Endothelial cell of umbilical vein (primary cell): ENCODE results near the gene PRSS57. TPM values are rescaled to one million over a fixed set of nuclear protein-coding genes. Genes with fewer than 3 reads are reported as not detected.

ENCODE experiments used
- BruUV-seq: library from RNA; stranded (reverse); fragments of 400-500 nt; replicated peaks from 2 replicates; lab custom pipeline; 2021; lab: Mats Ljungman, UMichigan
- CTCF ChIA-PET: fragments of 300-600, 350-600 bp; sonication (Branson Sonifier 250); formaldehyde crosslinking; loops from one replicate; lab custom pipeline; 2021; ENCODE audit warnings: antibody characterized with exemption, inconsistent platforms; lab: Charles Lee
- POLR2A ChIA-PET: fragments of 300-600, 350-600 bp; sonication (Branson Sonifier 250); formaldehyde crosslinking; loops from one replicate; lab custom pipeline; 2021; ENCODE audit warnings: antibody characterized with exemption, inconsistent platforms; lab: Charles Lee
- DNase-seq: peaks from one replicate; pipeline ENCODE4 v3.0.0-alpha.2; 2011; ENCODE audit warnings: low read depth, low spot score
- FAIRE-seq: peaks from 2 replicates; lab custom pipeline; 2011; peaks lifted over from hg19 to GRCh38; lab: Jason Lieb, UNC
- H2AFZ ChIP-seq: 2 replicates; pipeline ENCODE4 v1.6.0; 2012; ENCODE audit warnings: low read depth, low read length, control low read depth, inconsistent platforms
- H3K27ac ChIP-seq: 2 replicates; pipeline ENCODE4 v1.5.1; 2011; ENCODE audit warnings: low read depth, mild to moderate bottlenecking, control low read depth, low read length, moderate library complexity; ENCODE audit not compliant: insufficient read depth
- H3K27me3 ChIP-seq, 2 experiments: 2 replicates each; pipeline versions ENCODE4 v1.6.0 to v1.6.1; 2011; ENCODE audit warnings: low read length in 2 of 2, mixed read lengths in 1 of 2; ENCODE audit not compliant: control insufficient read depth in 2 of 2, insufficient read depth in 2 of 2
- H3K36me3 ChIP-seq, 2 experiments: 2 replicates in 1 of 2; 3 replicates in 1 of 2; pipeline ENCODE4 v1.5.1; 2011; ENCODE audit warnings: low read length in 2 of 2, mild to moderate bottlenecking in 1 of 2, moderate library complexity in 1 of 2; ENCODE audit not compliant: control insufficient read depth in 2 of 2, insufficient read depth in 2 of 2; ENCODE audit errors: extremely low read depth in 1 of 2
- H3K4me1 ChIP-seq: 3 replicates; pipeline ENCODE4 v1.5.1; 2011; ENCODE audit warnings: mild to moderate bottlenecking, low read length; ENCODE audit not compliant: control insufficient read depth, insufficient read depth; ENCODE audit errors: extremely low read depth
- H3K4me2 ChIP-seq: 2 replicates; pipeline ENCODE4 v1.6.1; 2011; ENCODE audit warnings: low read length, control low read depth, mixed read lengths; ENCODE audit not compliant: insufficient read depth
- H3K4me3 ChIP-seq, 3 experiments: fragments of 200-600 bp in 1 of 3; sonication (generic), shearing (Covaris generic) in 1 of 3; replicated peaks in 1 of 3; 2 replicates each; pipeline ENCODE4 v1.5.1; 2011 to 2016; ENCODE audit warnings: control low read depth in 3 of 3, low read length in 3 of 3, mild to moderate bottlenecking in 2 of 3, inconsistent platforms in 1 of 3, low read depth in 1 of 3, moderate library complexity in 1 of 3; ENCODE audit not compliant: insufficient read depth in 1 of 3
- H3K79me2 ChIP-seq: 2 replicates; pipeline ENCODE4 v1.6.0; 2012; ENCODE audit warnings: low read length, inconsistent platforms; ENCODE audit not compliant: control insufficient read depth, insufficient read depth
- H3K9ac ChIP-seq: replicated peaks from 2 replicates; pipeline ENCODE3; 2011; ENCODE audit warnings: low read length, control low read depth; ENCODE audit not compliant: insufficient read depth; ENCODE audit errors: extremely low read depth
- H3K9me1 ChIP-seq: replicated peaks from 3 replicates; pipeline ENCODE4 v1.6.0; 2011; ENCODE audit warnings: mild to moderate bottlenecking, low read length; ENCODE audit not compliant: control insufficient read depth, insufficient read depth; ENCODE audit errors: extremely low read depth
- H3K9me3 ChIP-seq: replicated peaks from 2 replicates; pipeline ENCODE4 v1.5.1; 2012; ENCODE audit warnings: low read length, inconsistent platforms; ENCODE audit not compliant: control insufficient read depth, insufficient read depth
- H4K20me1 ChIP-seq: replicated peaks from 2 replicates; pipeline ENCODE3; 2011; ENCODE audit warnings: mild to moderate bottlenecking, low read length; ENCODE audit not compliant: control insufficient read depth, insufficient read depth; ENCODE audit errors: extremely low read depth
- CTCF ChIP-seq, 2 donors: IDR thresholded peaks; 1 replicate in 1 of 2; 2 replicates in 1 of 2; pipeline ENCODE4 v1.5.1; 2011; ENCODE audit warnings: low read length in 2 of 2, mild to moderate bottlenecking in 2 of 2, moderate library complexity in 2 of 2, control low read depth in 1 of 2, inconsistent platforms in 1 of 2, low read depth in 1 of 2; ENCODE audit not compliant: insufficient read depth in 1 of 2; ENCODE audit errors: extremely low read depth in 1 of 2
- EZH2 ChIP-seq: IDR thresholded peaks from 2 replicates; pipeline ENCODE4 v1.6.1; 2012; ENCODE audit warnings: borderline replicate concordance, low read depth, mild to moderate bottlenecking, moderate library complexity, low read length, inconsistent platforms; ENCODE audit not compliant: severe bottlenecking
- FOS ChIP-seq: IDR thresholded peaks from 2 replicates; pipeline ENCODE4 v1.6.1; 2011; ENCODE audit warnings: mild to moderate bottlenecking, low read length, moderate library complexity, borderline replicate concordance; ENCODE audit not compliant: insufficient read depth
- GATA2 ChIP-seq: IDR thresholded peaks from 2 replicates; pipeline ENCODE4 v1.7.0; 2011; ENCODE audit warnings: low read depth, mild to moderate bottlenecking, moderate library complexity, mixed read lengths, low read length; ENCODE audit not compliant: insufficient read length, insufficient read depth
- JUN ChIP-seq: IDR thresholded peaks from 2 replicates; pipeline ENCODE4 v1.6.1; 2011; ENCODE audit warnings: borderline replicate concordance, low read depth; ENCODE audit not compliant: insufficient read length, insufficient read depth
- MAX ChIP-seq: IDR thresholded peaks from 2 replicates; pipeline ENCODE4 v1.6.1; 2011; ENCODE audit not compliant: insufficient read depth, insufficient read length
- MYC ChIP-seq: IDR thresholded peaks from one replicate; pipeline ENCODE4 v1.6.1; 2011; ENCODE audit warnings: mild to moderate bottlenecking, low read depth, low read length
- POLR2AphosphoS5 ChIP-seq: IDR thresholded peaks from 2 replicates; pipeline ENCODE4 v1.6.1; 2012; ENCODE audit warnings: low read depth, mild to moderate bottlenecking, control low read depth, low read length, moderate library complexity; ENCODE audit not compliant: insufficient read depth
- dilution Hi-C: fragments of 300-500 bp; cut with MboI; formaldehyde crosslinking; loops from one replicate; pipeline ENCODE4 v1.15.0; 2019; ENCODE audit warnings: low sequenced_read_pairs; ENCODE audit not compliant: extremely low pct_ligation_motif_present
- intact Hi-C: fragments of 100-400 bp; cut with micrococcal nuclease; formaldehyde crosslinking; loops from one replicate; pipeline ENCODE4 v1.10.0; 2022
- polyA plus RNA-seq, 4 experiments: library from polyadenylated mRNA; depleted of rRNA in 3 of 4; stranded (reverse) in 3 of 4; unstranded in 1 of 4; fragments of >200 nt; gene quantifications; 2 replicates each; pipeline versions ENCODE4 v1.2.1 to v1.2.3, GENCODE V29; 2011 to 2012; ENCODE audit warnings: missing spikeins in 1 of 4
- total RNA-seq: library from RNA; stranded (reverse); gene quantifications from 2 replicates; pipeline ENCODE4 v1.2.3, GENCODE V29; 2021

The PRSS57 gene
- total and polyA plus RNA-seq, 2 donors (not counting 3 experiments of a cell fraction or from before 2014, with no cell fraction given), result not detected

- dilution Hi-C loops (no loop called here), intact Hi-C loops (no loop called here)
- FAIRE-seq, result no peak
- TF ChIP-seq FOS (no peak), MYC (no peak), POLR2AphosphoS5 (no peak), EZH2 (no peak), CTCF (IDR thresholded peaks at IDR 0.05; ENCODE audit: extremely low read depth in 1 of 2, insufficient read depth in 1 of 2, low read depth in 1 of 2, low read length in 2 of 2) (no peak), MAX (no peak), GATA2 (no peak), JUN (no peak)
- no peaks in the 10 kb centered on the region for H3K9me3 ChIP-seq
- no peak overlapping the region for H3K27ac ChIP-seq
- H4K20me1 ChIP-seq, result no peaks in the 10 kb centered on the region
- H3K9me1 ChIP-seq, result no peaks in the 10 kb centered on the region
- ChIA-PET CTCF (no interaction called here), POLR2A (no interaction called here)
- H2AFZ ChIP-seq, result no peak overlapping the region
- no peaks in the 10 kb centered on the region for H3K4me1 ChIP-seq
- no peak overlapping the region for H3K4me2 ChIP-seq
- no peaks in the 10 kb centered on the region for H3K79me2 ChIP-seq
- DNase-seq, result no peak
- H3K4me3 ChIP-seq, result no peak overlapping the region
- H3K27me3 ChIP-seq, result no peaks in the 10 kb centered on the region
- BruUV-seq, result no TSS peak
- no peak overlapping the region for H3K9ac ChIP-seq
- H3K36me3 ChIP-seq, result no peaks in the 10 kb centered on the region
Observed at GRCh38 chr19:688992-689391, 6.3 kb downstream of the PRSS57 start.
